GM18517 (cell line): ENCODE results near the gene NLRP6.

ENCODE experiments used
- ATAC-seq: cut with Tn5 transposase; IDR thresholded peaks from one replicate; pipeline ENCODE4 v1.9.1; 2021; ENCODE audit warnings: mild to moderate bottlenecking, moderate library complexity; ENCODE audit not compliant: unreplicated experiment

The NLRP6 gene

DNA sequence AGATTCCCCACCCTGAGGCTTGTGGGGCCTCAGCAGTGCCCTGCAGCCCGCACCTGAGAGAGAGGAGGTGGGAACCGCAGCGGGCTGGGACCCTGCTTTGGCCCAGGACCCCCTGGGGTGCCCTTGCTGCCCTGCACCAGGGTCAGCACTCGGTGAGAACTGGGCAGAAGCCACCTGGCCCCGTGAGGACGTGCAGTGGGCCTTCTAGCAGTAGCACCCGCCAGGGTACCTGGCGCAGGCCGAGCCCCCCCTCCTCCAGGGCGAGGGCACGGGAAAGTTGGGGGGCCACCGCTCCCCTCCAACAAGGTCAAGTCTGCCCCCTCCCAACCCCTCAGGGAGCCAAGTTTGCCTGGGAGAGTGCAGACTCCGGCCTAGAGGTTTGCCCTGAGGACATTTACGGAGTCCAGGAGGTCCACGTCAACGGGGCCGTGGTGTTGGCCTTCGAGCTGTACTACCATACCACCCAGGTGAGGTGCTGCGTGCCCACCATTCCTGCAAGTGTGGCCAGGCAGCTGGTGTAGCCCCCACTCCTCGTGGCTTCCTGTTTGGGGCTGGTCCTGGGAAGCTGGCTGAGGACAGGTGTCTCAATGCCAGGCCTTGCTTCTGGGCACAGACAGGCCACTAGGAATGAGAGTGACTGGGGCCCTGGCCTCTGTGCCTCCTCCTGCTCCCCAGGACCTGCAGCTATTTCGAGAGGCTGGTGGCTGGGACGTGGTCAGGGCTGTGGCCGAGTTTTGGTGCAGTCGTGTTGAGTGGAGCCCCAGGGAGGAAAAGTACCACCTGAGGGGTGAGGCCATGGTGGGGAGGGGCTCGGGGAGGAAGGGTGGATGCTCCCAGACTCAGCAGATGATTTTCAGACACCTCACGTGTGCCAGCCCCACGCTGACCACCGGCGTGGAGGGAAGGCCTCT lies 14.3 kb downstream of the NLRP6 start:
- ATAC-seq, result no peak

DNA sequence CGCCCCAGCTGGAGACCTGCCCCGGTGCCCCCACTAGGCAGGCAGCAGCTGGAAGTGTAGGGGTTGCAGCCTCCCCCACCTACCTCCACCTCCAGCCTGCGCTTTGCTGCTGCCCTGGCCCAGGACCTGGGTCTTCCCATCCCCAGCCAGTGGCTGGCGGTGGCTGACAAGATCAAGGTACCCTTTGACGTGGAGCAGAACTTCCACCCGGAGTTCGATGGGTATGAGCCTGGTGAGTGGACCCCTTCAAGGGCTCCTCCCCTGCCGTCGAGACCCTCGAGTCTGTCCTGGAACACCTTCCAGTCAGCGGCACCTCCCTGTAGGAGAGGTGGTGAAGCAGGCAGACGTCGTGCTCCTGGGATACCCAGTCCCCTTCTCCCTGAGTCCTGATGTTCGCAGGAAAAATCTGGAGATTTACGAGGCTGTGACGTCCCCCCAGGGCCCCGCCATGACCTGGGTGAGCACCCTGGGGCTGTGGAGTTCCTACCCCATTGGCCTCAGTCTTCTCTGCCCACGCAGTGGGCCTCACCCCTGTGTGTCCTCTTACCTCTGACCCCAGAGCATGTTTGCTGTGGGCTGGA lies 15.2 kb downstream of the NLRP6 start:
- ATAC-seq, result no peak

DNA sequence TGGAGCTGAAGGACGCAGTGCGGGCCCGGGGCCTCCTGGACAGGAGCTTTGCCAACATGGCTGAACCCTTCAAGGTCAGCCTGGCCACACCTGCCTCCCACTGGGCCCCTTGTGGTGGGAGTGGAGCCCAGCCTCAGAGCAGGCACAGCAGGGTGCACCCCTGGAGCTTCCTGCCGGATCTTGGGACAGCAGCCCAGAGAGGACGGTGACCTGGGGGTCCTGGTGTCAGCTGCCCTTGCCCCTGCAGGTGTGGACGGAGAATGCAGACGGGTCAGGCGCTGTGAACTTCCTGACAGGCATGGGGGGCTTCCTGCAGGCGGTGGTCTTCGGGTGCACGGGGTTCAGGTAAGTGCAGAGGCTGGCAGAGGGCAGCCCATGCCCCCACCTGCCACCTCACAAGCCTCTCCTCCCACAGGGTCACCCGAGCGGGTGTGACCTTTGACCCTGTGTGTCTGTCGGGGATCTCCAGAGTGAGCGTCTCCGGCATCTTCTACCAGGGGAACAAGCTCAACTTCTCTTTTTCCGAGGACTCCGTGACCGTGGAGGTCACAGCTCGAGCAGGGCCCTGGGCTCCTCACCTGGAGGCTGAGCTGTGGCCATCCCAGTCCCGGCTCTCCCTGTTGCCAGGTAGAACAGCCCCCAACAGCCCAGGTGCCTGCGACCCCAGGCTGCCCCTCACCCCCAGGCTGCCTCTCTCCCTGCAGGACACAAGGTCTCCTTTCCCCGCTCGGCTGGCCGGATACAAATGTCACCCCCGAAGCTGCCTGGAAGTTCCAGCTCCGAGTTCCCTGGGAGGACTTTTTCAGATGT lies 15.8 kb downstream of the NLRP6 start:
- no peak for ATAC-seq

DNA sequence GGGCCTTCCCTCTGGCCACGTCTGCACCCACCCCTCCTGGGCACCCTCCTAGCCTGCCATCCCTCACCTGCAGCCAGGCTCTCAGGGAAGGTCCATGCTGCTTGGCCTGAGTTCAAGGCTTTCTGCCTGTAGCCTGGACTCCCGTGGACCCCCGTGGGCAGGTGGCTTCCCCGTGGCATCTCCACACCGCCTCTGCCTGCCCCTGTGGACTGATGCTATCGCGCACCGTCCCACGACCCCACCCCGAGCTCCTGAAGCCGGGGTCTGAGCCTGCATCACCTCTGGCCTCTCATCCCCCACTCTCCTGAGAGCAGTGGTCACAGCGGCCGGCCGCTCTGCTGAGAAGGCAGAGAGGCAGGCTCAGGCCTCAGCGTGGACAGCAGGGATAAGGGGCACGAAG lies 16.6 kb downstream of the NLRP6 start:
- no peak for ATAC-seq

DNA sequence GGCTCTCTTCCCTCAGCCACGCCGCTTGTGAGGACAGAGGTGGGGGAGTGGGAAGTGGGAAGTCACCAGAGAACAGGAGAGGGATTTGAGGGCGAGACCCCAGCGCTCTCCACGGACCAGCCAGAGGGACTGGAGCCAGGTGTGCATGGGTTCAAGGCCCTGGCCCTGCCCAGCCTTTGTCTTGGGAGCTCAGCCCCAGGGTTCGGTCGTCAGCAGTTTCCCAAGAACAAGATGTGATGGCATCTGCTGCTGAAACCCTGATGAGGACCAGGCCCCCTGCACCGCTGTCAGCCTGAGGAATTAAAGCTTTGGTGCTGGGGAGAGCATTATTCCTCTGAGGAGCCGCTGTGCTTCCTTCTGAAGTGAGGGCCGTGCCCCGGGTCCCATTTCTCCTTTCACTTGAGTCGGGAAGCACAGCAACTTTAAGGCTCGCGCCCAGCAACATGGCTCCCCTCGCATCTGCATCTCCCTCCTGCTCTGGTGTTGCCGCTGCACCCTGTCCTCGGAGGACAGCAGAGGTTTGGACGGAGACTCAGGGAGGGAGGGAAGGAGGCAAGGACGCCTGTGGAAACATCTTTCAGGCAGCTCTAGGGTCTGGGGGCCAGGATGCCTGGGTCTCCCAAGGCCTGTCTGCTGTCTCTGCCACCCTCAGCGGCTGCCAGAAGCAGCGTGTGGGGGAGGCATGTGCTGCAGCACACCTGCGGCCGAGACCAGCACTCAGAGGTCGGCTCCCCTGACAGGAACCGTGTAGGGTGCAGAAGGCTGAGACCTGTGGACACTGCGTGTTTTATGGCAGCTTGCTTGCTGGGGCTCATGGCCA lies 17.4 kb downstream of the NLRP6 start:
- no peak for ATAC-seq

DNA sequence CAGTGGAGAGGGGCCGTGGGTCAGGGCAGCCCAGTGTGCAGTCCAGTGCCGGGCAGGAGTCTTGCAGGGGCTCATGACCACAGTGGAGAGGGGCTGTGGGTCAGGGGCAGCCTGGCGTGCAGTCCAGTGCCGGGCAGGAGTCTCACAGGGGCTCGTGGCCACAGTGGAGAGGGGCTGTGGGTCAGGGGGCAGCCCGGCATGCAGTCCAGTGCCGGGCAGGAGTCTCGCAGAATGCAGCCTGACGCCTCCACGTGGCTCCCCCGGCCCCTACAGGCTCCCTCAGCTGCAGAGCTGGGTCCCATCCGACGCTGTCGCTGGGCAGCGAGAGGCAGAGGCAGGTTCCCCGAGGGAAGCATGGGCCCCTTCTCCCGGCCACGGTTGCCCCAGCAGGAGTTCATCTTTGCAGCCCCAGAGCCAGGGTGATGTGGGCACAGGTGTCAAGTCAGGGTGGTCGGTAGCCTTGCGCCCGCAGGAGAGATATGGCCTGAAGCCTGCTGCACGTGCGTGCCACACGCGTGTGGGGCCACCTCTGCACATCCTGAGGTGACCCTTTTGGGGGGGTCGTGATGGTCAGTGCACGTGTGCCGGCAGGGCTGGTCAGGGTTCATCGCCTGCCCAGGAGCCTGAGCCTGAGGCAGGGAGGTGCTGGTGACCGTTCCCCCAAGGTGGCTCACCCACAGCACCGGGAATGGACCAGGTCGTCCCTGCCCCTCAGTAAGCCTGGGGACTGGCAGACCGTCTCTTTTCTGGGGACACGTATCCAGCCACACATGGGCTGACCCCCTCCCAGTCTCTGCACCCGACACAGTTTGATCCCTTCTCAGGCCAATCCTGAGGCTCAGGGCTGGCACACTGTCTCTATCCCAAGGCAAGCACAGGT lies 18.2 kb downstream of the NLRP6 start:
- ATAC-seq, result no peak

DNA sequence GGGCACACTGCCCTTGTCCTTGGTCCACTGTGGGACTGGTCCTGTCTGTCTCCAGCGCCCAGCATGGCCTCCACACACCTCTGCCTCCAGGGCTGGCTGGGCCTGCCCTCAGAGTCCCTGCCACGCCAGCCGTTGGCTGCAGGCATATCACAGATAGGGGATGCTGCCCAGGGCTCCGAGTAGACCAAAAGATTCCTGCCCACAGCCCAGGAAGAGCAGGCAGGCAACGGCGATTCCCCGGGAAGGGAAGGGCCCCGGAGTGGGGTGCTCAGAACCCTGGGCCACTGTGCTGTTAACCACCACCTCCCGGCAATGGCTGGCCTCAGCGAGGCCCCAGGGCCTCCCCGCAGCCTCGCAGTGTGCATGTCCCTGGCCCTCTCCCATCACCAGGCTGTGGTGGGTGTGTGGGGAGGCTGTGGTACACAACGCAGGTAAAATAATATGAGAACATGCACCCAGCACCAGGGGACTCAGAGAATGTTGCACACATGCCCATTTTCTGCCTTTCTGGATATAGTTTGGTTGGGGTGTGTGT lies 18.9 kb downstream of the NLRP6 start:
- ATAC-seq, result no peak

DNA sequence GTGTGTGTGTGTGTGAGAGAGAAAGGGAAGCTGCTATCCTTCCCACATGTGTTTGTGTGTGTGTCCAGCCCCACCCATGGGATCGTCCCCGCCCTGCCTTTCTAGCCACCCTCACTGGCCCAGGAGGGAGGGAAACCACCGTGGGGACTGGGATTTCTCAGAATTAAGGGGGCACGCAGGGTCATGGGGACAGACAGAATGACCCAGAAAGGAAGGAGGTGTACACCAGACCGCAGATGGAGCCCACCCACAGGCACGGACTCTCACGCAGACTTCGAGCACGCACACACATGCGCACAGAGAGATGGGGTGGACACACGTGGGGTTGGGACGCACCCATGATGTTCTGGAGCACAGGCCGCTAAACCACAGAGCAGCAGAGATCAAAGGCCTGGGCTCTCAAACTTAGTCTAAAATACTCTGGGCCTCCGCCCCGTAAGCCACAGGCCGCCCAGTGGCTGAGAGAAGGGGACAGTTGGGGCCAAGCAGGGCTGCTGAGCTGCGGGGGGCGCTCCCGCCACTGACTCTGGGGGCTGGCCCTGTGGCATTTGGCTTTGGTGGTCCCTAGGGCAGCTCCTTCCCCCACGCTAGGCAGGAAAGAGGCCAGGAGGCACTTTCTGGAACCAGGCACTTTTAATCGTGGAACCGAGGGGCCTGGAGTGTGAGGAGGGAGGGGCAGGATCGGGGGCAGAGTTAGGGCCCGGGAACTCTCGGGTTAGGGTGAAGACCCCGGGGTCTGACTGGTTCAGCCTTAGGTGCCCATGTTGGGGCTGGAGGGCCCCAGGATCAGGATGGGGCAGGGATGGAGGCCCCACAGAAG lies 19.6 kb downstream of the NLRP6 start:
- ATAC-seq, result no peak

DNA sequence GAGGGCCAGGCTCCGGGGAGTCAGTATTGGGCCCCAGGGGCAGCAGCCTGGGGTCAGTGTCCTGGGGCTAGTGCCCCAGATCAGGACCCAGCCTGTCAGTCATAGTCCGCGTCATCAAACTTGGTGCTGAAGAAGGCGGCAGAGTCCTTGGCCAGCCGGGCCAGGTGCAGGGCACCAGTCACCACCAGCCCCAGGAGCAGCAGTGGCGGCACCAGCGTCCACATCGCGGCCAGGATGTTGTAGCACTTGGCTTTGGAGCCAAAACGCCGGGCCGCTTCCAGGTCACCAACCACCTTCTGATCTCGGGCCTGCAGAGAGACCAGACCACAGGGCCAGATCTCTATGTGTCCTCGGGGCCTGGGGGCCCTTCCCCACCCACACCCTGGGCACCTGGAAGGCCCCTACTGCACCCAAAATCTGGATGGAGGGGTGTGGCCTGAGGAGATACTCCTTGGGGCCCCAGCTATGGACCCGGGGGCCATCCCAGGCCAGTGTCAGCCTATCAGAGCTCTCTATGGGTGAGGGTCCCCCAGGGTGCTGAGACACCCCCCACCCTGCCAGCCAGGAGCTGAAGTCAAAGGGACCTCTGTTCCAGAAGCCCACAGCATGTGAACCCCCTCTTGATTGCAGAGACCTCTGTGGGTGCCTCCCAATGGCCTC lies 20.3 kb downstream of the NLRP6 start:
- no peak for ATAC-seq

DNA sequence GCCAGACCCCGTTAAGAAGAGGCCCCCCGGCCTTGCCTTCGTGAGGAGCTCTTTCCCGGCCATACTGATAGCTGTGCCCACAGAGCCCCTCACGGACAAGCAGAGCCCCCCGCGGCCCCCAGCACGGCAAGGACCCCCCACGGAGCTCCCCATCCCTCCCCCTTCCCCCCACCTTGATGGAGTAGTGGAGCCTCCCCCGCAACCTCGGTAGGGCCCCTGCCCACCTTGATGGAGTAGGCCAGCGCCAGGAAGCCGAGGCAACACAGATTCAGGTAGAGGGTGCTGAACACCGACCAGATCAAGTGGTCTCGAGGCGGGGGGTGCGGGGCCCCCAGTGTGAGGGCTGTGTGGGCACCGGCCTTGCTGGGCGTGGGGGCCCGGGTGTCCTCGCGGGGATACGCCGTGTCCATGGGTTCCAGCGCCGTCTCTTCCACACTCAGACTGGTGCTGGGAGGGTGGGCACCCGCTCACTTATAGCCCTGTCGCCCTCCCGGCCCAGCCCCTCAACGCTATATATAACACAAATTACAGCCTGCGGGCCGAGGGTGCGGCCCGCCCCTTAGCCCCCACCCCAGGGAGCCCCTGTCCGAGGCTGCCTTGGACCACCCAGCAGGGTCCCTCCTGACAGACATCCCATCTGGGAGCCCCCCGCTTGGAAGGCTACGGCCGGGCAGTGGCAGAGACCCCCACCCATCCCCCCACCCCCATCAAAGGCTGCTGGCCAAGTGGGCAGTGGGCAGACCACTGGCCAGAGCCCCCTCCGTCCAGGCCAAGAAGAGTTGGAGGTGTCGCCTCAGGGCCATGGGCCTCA lies 21.1 kb downstream of the NLRP6 start, which contains the start of gene IFITM5:
Gene IFITM5 (minus strand): TSS at position 446 of the 811 bp plus-strand sequence. CDS start 36 bp downstream, at position 410.
- no peak for ATAC-seq

DNA sequence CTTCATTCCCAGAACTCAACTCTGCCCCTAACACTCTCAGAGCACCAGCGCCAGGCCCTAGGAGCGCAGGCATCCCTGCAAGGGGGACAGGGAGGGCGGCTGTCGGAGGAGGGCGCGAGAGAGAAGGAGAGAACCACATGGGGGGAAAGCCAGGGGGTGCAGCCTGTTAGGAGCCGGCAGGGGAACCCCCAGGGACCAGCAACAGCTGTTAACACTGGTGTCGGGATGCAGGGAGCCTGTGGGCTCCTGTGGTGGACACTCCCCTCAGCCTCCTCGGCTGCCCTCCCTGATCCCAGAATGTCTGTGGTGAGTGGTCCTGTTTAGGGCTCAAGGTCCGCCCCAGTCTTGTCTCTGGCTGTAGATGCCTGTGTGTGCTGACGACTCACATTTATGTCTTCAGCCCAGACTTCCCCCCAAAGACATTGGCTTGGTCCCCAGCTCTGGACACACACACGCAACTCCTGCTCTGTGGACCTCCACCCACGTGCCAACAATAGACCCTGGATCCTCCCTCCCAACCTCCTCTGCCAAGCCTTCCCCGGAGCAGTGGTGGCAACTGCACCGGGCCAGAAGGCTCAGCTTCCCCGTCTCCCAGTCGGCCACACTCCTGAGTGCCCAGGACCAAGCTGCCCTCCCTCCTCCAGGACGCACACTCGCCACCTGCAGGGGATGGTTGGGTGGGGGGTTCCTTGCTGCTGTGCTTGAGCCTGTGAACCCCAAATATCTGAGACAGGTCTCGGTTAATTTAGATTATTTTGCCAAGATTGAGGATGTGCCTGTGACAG lies 21.9 kb downstream of the NLRP6 start:
- ATAC-seq, result no peak

DNA sequence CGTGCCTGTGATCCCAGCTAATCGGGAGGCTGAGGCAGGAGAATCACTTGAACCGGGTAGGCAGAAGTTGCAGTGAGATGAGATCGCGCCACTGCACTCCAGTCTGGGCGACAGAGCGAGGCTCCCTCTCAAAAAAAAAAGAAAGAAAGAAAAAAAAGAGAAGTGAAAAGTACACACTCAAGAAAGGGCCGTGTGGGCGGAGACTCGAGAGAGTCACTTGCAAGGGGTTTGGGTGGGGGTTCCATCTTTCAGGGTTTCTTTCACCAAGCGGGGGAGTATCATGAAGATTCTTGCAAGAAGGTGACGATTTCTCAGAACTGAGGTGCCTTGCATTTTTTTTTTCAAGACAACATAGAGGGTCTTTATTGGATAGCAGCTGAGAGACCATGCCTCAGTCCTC lies 25.2 kb downstream of the NLRP6 start:
- no peak for ATAC-seq

DNA sequence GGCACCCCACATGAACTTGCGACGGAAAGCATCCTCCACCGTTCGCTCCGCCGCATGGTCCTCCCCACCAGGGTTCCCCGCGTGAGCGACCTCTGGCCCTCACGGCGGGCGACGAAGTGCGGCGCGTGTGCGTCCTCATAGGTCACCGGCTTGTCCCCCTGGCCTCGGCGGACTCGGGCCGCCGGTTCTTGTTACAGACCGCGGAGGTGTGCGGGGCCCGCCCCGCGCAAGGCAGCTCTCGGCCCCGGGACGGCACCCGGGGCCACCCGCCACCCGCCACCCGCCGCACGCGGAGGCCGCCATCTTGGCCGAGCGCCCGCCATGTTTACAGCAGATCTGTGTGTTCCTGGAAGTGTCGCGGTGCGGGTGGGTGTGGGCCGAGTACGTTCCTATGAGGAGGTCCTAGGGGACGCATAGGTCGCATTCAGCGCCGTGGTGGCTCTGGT lies 25.9 kb downstream of the NLRP6 start:
- no peak for ATAC-seq

DNA sequence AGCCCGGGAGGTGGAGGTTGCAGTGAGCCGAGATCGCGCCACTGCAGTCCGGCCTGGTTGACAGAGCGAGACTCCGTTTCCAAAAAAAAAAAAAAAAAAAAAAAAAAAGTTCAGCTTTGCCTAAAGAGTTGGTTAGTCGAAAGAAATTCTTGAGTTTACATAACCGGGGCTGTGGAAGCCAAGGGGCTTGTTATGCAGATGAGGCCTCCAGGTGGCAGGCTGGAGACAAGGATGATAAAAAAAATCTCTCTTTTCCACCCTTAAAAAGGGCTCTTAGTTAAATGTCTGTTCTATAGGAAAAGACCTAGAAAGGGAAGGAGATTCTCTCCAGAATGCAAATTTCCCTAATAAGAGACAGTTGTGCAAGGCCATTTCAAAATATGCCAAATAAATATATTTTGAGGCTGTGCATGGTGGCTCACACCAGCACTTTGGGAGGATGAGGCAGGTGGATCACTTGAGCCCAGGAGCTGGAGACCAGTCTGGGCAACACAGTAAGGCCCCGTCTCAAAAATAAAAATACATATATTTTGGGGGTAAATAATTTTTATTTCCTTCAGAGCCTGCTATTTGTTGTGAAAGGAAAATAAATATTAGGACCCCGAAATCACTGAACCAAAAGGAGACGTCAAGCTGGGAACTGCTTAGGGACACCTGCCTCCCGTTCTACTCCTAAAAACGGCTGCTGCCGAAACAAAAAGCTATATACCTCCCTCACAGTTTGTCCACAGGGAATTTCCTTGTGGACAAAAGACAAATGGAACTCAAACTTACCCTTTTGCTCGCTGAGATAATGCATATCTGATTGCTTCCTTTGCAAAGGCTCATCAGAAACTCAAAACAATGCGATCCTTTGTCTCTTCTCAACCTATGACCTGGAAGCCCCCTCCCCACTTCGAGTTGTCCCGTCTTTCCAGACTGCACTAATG lies 27.0 kb downstream of the NLRP6 start:
- ATAC-seq, result no peak

DNA sequence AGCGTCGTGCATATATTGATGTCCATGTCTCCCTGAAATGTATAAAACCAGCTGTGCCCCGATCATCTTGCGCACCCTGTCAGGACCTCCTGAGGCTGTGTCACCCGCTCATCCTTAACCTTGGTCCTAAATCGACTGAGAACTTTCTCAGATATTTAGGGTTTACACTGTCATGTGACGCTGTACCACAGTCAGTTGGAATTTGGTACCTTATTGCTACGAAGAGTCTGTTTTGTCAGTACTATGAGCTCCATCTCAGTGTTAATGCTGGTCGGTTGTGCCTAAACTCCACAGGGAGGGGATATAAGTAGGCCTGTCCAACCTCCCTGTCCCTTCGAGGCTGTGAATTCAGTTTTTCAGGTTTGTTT lies 27.6 kb downstream of the NLRP6 start:
- ATAC-seq, result no peak
